HUES64 (cell line): ENCODE measurements around the gene FN3KRP.

Experiments
- H3K27ac ChIP-seq: 2 replicates; pipeline ENCODE4 v1.7.0; 2013; ENCODE audit warnings: low read depth, low read length, inconsistent platforms
- H3K27me3 ChIP-seq: 2 replicates; pipeline ENCODE4 v1.6.1; 2013; ENCODE audit warnings: mild to moderate bottlenecking, low read length; ENCODE audit not compliant: insufficient read depth
- H3K36me3 ChIP-seq: 2 replicates; pipeline ENCODE4 v1.6.1; 2013; ENCODE audit warnings: mild to moderate bottlenecking, low read length; ENCODE audit not compliant: insufficient read depth
- H3K4me1 ChIP-seq: 2 replicates; pipeline ENCODE4 v1.6.1; 2013; ENCODE audit warnings: mild to moderate bottlenecking, low read length, moderate library complexity; ENCODE audit not compliant: insufficient read depth
- H3K4me3 ChIP-seq: 2 replicates; pipeline ENCODE4 v1.5.1; 2013; ENCODE audit warnings: mild to moderate bottlenecking, low read length, moderate library complexity
- H3K9ac ChIP-seq: 2 replicates; pipeline ENCODE4 v1.6.1; 2013; ENCODE audit warnings: mild to moderate bottlenecking, low read depth, low read length
- H3K9me3 ChIP-seq: 2 replicates; pipeline ENCODE4 v1.6.1; 2013; ENCODE audit warnings: low read depth, low read length; ENCODE audit not compliant: insufficient read depth
- WGBS: fragments of 150-250, 120-280 bp; methylation state at CpG from one replicate; pipeline ENCODE4 v1.1.7; 2013; ENCODE audit warnings: missing lambda C conversion rate; 5-methylcytosine and 5-hydroxymethylcytosine counted together

Gene FN3KRP

DNA sequence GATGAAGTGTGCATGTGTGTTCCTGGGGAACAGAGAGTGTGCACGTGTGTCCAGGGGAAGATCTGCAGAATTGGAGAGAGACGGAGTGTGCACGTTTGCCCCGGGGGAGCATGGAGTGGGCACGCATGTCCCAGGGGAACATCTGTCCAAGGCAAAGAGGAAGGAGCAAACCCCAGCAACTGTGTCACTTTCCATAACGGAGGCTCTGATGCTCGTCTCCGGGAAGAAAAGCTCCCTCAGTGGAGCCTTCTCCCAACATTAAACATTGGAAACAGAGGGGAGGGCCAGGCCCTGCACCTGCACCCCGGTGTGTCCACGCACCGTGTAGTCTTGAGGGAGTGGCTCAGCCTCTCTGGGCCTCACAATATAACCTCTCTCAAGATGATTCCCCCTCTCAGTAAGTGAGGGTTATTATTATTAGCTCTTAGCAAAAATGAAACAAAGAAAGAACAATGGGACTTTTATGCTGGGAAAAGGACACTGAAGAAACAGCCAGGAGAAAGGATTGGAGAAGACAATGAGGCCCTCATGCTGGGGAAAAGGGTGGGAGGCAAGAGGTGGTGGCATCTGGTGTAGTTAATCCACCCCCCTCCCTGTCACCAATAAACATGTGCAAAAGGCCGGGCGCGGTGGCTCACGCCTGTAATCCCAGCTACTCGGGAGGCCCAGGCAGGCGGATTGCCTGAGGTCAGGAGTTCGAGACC lies 25.6 kb upstream of the FN3KRP start:
- Histone ChIP-seq H3K9ac (no peak overlapping the region), H3K4me1 (no peaks in the 10 kb centered on the region), H3K27me3 (peaks cover 6% of the 10 kb centered on the region), H3K4me3 (no peak overlapping the region), H3K9me3 (peaks cover 2% of the 10 kb centered on the region; the same call in 1 of the 2 replicates), H3K36me3 (no peaks in the 10 kb centered on the region), H3K27ac (no peak overlapping the region)
- WGBS, result 93% methylated on average over 18 of the region's 18 CpGs

DNA sequence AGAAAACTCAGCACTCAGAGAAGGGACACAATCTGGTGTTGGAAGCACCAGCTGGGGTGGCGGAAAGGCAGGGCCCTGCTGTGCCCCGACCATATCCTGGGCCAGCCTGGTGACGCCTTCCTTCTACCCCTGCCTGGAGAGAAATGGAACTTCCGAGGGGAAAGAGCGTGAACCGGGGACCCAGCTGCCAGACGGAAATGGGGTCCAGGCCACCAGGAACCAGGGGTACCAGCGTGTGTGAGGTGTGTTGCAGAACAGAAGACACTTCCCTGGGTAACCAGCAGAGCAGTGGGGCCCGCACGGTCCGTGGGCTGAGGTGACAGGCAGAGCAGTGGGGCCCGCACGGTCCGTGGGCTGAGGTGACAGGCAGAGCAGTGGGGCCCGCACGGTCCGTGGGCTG lies 24.8 kb upstream of the FN3KRP start:
- H3K4me3 ChIP-seq, result no peak overlapping the region
- 92% methylated on average over 11 of the region's 17 CpGs for WGBS
- H3K27me3 ChIP-seq, result peaks cover 13% of the 10 kb centered on the region
- no peak overlapping the region for H3K27ac ChIP-seq
- H3K36me3 ChIP-seq, result no peaks in the 10 kb centered on the region
- no peaks in the 10 kb centered on the region for H3K4me1 ChIP-seq
- H3K9ac ChIP-seq, result no peak overlapping the region
- peaks cover 2% of the 10 kb centered on the region; the same call in 1 of the 2 replicates for H3K9me3 ChIP-seq

DNA sequence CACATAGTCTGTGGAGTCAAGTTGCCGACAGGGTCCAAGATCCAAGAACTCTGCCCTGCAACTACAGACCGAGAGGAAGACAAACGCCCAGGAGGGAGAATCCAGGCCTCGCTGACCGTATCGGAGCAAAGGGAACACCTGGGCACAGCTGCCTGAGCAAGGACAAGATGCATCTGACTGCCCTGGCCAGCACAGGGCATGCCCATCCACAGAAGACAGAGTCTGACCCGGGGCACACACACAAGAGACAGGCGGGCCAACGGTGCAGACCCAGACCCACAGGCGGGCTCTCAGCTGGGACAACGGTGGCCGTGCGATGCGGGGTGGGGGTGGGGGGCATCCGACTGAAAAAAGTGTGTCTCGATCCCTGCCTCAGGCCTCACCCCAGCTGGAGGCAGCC lies 24.2 kb upstream of the FN3KRP start:
- Histone ChIP-seq H3K27me3 (peaks cover 19% of the 10 kb centered on the region), H3K27ac (no peak overlapping the region), H3K9me3 (peaks cover 2% of the 10 kb centered on the region; the same call in 1 of the 2 replicates), H3K9ac (no peak overlapping the region), H3K4me3 (no peak overlapping the region), H3K4me1 (no peaks in the 10 kb centered on the region), H3K36me3 (no peaks in the 10 kb centered on the region)
- WGBS, result 85% methylated on average over 16 of the region's 16 CpGs

DNA sequence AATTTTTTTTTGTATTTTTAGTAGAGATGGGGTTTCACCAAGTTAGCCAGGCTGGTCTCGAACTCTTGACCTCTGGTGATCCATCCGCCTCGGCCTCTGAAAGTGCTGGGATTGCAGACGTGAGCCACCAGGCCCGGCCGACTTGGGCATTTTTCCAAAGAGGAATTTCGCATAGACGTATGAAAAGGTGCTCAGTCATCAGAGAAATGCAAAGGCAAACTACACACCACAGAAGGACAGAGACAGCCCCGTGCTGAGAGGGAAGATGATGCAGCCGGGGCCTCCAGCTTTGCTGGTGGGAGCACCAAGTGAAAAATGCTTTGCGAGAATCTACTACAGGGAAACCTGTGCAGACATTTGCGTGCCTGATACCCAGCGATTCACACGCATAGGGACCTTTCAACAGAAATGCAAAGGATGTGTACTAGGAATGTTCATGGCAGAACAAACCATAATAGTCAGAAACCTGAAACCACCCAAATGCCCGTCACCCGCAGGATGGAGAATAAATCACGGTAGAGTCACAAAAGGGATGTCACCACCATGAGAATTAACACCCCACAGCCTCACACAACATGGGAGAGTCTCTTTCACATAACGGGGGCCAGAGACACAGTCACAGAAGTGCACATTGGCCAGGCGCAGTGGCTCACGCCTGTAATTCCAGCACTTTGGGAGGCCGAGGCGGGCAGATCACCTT lies 23.2 kb upstream of the FN3KRP start:
- Histone ChIP-seq H3K4me1 (no peaks in the 10 kb centered on the region), H3K9me3 (peaks cover 2% of the 10 kb centered on the region; the same call in 1 of the 2 replicates), H3K36me3 (no peaks in the 10 kb centered on the region), H3K4me3 (no peak overlapping the region), H3K9ac (no peak overlapping the region), H3K27ac (no peak overlapping the region), H3K27me3 (peaks cover 27% of the 10 kb centered on the region)
- 93% methylated on average over 22 of the region's 22 CpGs for WGBS

DNA sequence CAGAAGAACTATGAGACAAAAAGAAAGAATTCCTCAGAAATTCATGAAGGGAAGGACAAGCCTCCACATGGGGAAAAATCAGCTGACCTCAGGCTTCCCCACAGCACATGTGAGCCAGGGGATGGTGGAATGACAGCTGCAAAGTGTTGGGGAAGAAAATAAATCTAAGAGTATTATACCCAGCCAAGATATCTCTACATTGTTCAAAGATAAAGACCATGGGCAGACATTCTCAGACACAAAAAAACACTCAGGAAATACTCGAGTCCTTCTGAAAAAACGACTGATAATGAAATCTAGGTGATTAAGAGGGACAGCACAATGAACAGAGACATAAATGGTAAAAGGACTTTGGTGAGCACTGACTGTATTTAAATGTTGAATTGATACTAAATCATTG lies 21.9 kb upstream of the FN3KRP start:
- Histone ChIP-seq H3K27ac (no peak overlapping the region), H3K36me3 (no peaks in the 10 kb centered on the region), H3K9ac (no peak overlapping the region), H3K4me1 (no peaks in the 10 kb centered on the region), H3K9me3 (peaks cover 2% of the 10 kb centered on the region; the same call in 1 of the 2 replicates), H3K27me3 (peaks cover 36% of the 10 kb centered on the region), H3K4me3 (no peak overlapping the region)
- 61% methylated on average over 2 of the region's 2 CpGs for WGBS

DNA sequence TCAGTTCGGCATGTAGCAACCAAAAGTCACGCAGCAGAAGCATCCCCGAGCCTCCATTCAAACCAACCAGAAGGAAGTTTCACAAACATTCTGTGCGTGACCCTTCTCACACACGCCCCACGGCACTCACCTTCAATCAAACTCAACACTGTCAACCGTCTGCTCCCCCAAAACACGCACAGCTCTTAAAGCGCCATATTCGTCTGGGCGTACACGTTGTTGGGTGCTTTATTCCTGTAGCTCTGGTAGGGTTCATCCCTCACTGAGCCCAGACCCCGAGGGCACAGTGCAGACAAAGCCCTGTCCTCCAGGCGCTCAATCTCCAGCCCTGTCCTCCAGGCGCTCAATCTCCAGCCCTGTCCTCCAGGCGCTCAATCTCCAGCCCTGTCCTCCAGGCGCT lies 20.2 kb upstream of the FN3KRP start:
- Histone ChIP-seq H3K4me1 (no peaks in the 10 kb centered on the region), H3K27me3 (peaks cover 50% of the 10 kb centered on the region), H3K9me3 (peaks cover 2% of the 10 kb centered on the region; the same call in 1 of the 2 replicates), H3K9ac (no peak overlapping the region), H3K4me3 (no peak overlapping the region), H3K27ac (no peak overlapping the region), H3K36me3 (no peaks in the 10 kb centered on the region)
- 91% methylated on average over 15 of the region's 17 CpGs for WGBS

DNA sequence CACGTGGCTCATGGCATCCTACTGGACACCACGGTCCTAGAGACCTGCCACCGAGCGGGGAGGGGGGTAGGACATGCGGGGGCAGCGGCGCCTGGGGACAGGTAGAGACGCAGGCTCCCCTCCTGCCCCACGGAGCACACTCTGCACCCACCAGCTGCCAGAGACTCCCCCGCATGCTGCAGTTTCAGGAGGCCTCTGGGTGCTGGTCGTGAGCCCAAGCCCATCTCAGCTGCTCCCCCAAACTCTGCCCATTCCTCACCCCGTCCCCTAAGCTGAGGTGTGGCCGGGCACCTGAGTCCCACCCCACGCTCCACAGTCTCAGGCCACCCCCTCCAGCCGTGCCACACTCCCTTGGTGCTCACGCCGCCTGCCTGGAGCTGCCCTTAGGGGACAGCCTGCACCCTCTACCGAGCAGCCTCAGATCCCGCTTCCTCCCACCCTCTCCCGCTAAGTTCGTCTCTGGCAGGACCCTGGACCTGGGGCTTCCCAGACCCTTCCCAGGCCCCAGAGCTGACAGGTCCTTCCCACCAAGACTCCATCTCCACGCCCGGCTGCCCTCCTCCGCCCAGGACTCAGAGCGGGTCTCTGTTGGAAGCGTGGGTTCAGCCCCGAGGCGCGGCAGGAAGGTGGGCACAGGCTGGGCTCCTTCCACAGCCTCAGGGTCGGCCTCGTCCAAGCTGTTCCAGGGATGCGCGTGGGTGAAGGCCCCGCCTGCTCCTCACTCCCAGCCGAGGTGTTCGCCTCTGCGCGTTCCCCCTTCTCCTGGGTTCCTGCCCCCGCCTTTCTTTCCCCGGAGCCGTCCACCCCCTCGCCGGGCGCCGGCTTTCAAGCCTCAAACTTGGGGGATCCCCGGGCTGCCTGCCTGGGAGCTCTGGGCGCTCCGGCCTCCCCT lies 19.3 kb upstream of the FN3KRP start:
- H3K9me3 ChIP-seq, result peaks cover 2% of the 10 kb centered on the region; the same call in 1 of the 2 replicates
- H3K4me1 ChIP-seq, result no peaks in the 10 kb centered on the region
- no peak overlapping the region for H3K9ac ChIP-seq
- H3K4me3 ChIP-seq, result peak overlapping the region; percentile 64
- H3K27me3 ChIP-seq, result peaks cover 50% of the 10 kb centered on the region
- WGBS, result 33% methylated on average over 48 of the region's 48 CpGs
- H3K27ac ChIP-seq, result no peak overlapping the region
- no peaks in the 10 kb centered on the region for H3K36me3 ChIP-seq

DNA sequence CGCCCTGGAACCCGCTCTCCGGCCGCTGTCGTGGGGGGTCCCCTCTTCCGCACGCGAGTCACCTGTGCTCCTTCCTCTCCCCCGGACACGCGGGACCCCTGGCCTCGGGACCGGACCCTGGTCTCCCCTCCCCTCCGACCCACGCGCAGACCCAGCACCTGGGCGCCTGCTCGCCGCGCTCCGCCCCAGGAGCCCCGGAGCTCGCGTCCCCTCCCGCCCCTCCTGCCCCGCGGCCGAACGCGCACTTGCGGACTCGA lies 18.8 kb upstream of the FN3KRP start:
- H3K27ac ChIP-seq, result no peak overlapping the region
- no peak overlapping the region for H3K9ac ChIP-seq
- 4% methylated on average over 32 of the region's 32 CpGs for WGBS
- no peaks in the 10 kb centered on the region for H3K4me1 ChIP-seq
- peaks cover 50% of the 10 kb centered on the region for H3K27me3 ChIP-seq
- H3K4me3 ChIP-seq, result peak overlapping the region; percentile 64
- H3K9me3 ChIP-seq, result peaks cover 2% of the 10 kb centered on the region; the same call in 1 of the 2 replicates
- no peaks in the 10 kb centered on the region for H3K36me3 ChIP-seq

DNA sequence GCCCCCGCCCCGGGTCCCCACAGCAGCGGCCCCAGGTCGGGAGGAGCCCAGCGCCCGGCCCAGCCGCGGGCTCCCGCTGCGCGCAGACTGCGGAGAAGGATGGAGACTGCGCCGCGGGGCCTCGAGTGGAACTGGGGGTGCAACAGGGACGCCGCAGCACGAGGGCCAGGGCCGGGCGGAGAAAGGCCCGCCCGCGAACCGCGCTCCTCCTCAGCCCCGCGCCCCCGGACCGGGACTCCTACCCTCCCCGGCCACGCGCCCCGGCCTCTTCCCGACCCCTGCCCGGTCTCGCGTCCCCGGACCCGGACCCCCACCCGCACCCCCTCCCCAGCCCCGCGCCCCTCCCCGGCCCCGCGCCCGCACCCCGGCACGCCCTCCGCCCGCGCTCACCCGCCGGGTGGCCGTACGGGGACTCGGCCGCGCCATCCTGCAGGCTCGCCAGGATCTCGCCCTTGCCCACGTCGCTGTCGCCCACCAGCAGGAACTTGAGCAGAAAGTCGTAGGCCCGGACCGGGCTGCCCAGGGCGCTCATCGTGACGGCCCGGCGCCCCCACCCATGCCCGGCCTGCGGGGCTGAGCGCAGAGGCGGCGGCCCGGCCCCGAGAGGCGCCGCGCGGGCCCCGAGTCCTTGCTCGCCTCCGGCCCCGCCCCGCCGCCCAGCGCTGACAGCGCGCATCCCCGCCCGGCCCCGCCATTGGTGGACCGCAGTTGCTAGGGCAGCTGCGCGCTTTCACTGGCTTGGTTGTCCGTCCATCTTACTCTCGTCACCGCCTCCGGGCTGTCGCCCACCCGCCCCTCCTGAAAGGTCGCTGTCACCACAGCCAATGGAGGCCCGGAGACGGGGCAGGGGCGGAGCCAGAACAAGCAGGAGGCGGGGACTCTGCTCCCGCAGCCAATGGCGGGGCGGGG lies 18.2 kb upstream of the FN3KRP start, which contains the start of gene RAB40B:
Gene RAB40B (minus strand): TSS at position 634 of the 909 bp plus-strand sequence. CDS start 102 bp downstream, at position 532.
- Histone ChIP-seq H3K36me3 (no peaks in the 10 kb centered on the region), H3K27ac (no peak within 1 kb of the TSS), H3K4me3 (peak within 1 kb of the TSS; percentile 70), H3K9ac (no peak within 1 kb of the TSS), H3K27me3 (peaks cover 50% of the 10 kb centered on the region), H3K4me1 (no peaks in the 10 kb centered on the region), H3K9me3 (peaks cover 2% of the 10 kb centered on the region; the same call in 1 of the 2 replicates)
- under 1% methylated on average over 112 of the region's 112 CpGs for WGBS

DNA sequence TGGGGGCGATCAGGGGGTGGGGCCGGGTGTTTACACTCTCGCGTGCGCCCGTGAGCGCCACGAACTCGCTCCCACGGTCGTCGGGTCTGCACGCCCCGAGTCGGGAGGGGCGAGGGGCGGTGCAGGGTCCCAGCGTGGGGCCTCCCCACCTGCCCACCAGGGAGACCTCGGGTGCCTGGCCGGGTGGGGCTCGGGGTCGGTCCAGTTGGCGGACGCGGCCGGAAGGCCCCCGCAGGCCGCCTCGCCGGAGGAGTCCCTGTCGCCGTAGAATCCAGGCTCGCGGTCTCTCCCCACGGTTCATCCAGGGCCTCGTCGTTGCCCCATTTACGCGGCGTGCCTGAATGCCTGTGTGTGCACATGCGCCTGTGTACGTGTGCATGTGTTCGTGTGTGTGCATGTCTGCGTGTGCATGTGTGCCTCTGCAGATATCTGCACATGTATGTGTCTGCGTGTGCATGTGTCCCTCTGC lies 17.5 kb upstream of the FN3KRP start:
- Histone ChIP-seq H3K36me3 (no peaks in the 10 kb centered on the region), H3K4me1 (no peaks in the 10 kb centered on the region), H3K27me3 (peaks cover 50% of the 10 kb centered on the region), H3K4me3 (peak overlapping the region; percentile 70), H3K9ac (no peak overlapping the region), H3K27ac (no peak overlapping the region), H3K9me3 (peaks cover 2% of the 10 kb centered on the region; the same call in 1 of the 2 replicates)
- WGBS, result 10% methylated on average over 45 of the region's 45 CpGs
